Endothelial cell of umbilical vein (primary cell): Measurements from ENCODE around the gene COX8A.

ENCODE experiments used
- CTCF ChIP-seq, 2 donors: IDR thresholded peaks; 1 replicate in 1 of 2; 2 replicates in 1 of 2; pipeline ENCODE4 v1.5.1; 2011; ENCODE audit warnings: low read length in 2 of 2, mild to moderate bottlenecking in 2 of 2, moderate library complexity in 2 of 2, control low read depth in 1 of 2, inconsistent platforms in 1 of 2, low read depth in 1 of 2; ENCODE audit not compliant: insufficient read depth in 1 of 2; ENCODE audit errors: extremely low read depth in 1 of 2
- POLR2A ChIP-seq: IDR thresholded peaks from 2 replicates; pipeline ENCODE4 v1.6.1; 2012; ENCODE audit warnings: low read depth, mild to moderate bottlenecking, control low read depth, low read length
- POLR2AphosphoS5 ChIP-seq: IDR thresholded peaks from 2 replicates; pipeline ENCODE4 v1.6.1; 2012; ENCODE audit warnings: low read depth, mild to moderate bottlenecking, control low read depth, low read length, moderate library complexity; ENCODE audit not compliant: insufficient read depth

DNA sequence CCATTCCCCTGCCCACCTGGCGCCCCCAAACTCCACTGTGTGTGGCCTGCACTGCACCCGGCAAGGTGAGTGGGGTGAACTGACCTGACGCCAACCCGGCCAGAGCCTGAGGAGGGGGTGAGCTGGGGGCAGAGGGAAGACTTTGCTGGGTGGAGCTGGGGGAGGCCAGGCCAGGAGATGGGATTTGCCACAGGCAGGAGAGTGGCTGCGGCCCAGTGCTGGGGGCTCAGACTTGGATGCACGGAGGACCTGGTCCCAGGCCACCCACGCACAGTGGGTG lies 43.5 kb downstream of the COX8A start:
- no peak for TF ChIP-seq CTCF (IDR thresholded peaks at IDR 0.05; ENCODE audit: extremely low read depth in 1 of 2, insufficient read depth in 1 of 2, low read depth in 1 of 2, low read length in 2 of 2)
- TF ChIP-seq POLR2AphosphoS5: no peak
- no peak for TF ChIP-seq POLR2A
